HCT116 (cell line): ENCODE data around the gene RHOH. TPM values are rescaled to one million over a fixed set of nuclear protein-coding genes. Genes with fewer than 3 reads are reported as not detected.

Experiments used
- ATAC-seq: fragments of 200-7000 bp; cut with Tn5 transposase; 2 replicates; pipeline ENCODE4 v1.9.1; 2020; ENCODE audit warnings: mild to moderate bottlenecking, moderate library complexity
- BruUV-seq: library from RNA; stranded (reverse); fragments of 400-500 nt; replicated peaks from 2 replicates; lab custom pipeline; 2021; lab: Mats Ljungman, UMichigan
- CTCF ChIA-PET: fragments of 300-600 bp; sonication (Branson Sonifier 250); formaldehyde crosslinking; loops from one replicate; lab custom pipeline; 2021; ENCODE audit warnings: antibody characterized with exemption; lab: Charles Lee
- POLR2A ChIA-PET: fragments of 300-600, 350-600 bp; sonication (Branson Sonifier 250); formaldehyde crosslinking; loops from one replicate; lab custom pipeline; 2021; ENCODE audit warnings: antibody characterized with exemption; lab: Charles Lee
- RAD21 ChIA-PET, 2 experiments: fragments of 300-600 bp; sonication (Branson Sonifier 250); formaldehyde crosslinking; loops; one replicate each; lab custom pipeline; 2023; ENCODE audit warnings: low total read pairs in 2 of 2; ENCODE audit not compliant: uncharacterized antibody in 2 of 2, unreplicated experiment in 2 of 2, low non-redundant PET in 1 of 2; lab: Charles Lee
- DNase-seq: peaks from one replicate; pipeline ENCODE4 v3.0.0-alpha.2; 2010; ENCODE audit warnings: low read depth, low spot score
- H2AFZ ChIP-seq: fragments of 200-600 bp; shearing (Covaris generic), sonication (generic); 2 replicates; pipeline ENCODE4 v1.6.1; 2017; ENCODE audit warnings: low read depth, mixed run types, mixed read lengths, antibody characterized with exemption, low read length; ENCODE audit not compliant: poor library complexity, severe bottlenecking
- H3K27ac ChIP-seq: 2 replicates; pipeline ENCODE4 v1.5.1; 2012; ENCODE audit warnings: low read depth, low read length
- H3K27me3 ChIP-seq: fragments of 200-600 bp; sonication (generic); 2 replicates; pipeline ENCODE4 v1.6.1; 2016; ENCODE audit warnings: mixed run types, low read length, mixed read lengths; ENCODE audit not compliant: insufficient read depth
- H3K36me3 ChIP-seq, 2 experiments: fragments of 200-500 bp in 1 of 2; fragments of 200-600 bp in 1 of 2; sonication (Bioruptor generic) in 1 of 2; sonication (generic) in 1 of 2; 2 replicates each; pipeline versions ENCODE4 v1.5.1 to v1.6.1; 2014 to 2016; ENCODE audit warnings: low read length in 2 of 2, inconsistent platforms in 1 of 2, mixed read lengths in 1 of 2, mixed run types in 1 of 2; ENCODE audit not compliant: insufficient read depth in 2 of 2, control insufficient read depth in 1 of 2
- H3K4me1 ChIP-seq, 2 experiments: fragments of 200-600 bp in 1 of 2; sonication (generic) in 1 of 2; 2 replicates each; pipeline versions ENCODE4 v1.5.1 to v1.6.1; 2012 to 2017; ENCODE audit warnings: low read length in 2 of 2, inconsistent platforms in 1 of 2, mild to moderate bottlenecking in 1 of 2, mixed read lengths in 1 of 2, mixed run types in 1 of 2, moderate library complexity in 1 of 2; ENCODE audit not compliant: insufficient read depth in 2 of 2, control insufficient read depth in 1 of 2
- H3K4me2 ChIP-seq: fragments of 200-600 bp; sonication (generic); 2 replicates; pipeline ENCODE4 v1.6.1; 2017; ENCODE audit warnings: mixed run types, low read length, mixed read lengths
- H3K4me3 ChIP-seq, 2 experiments: fragments of 200-600 bp in 1 of 2; sonication (generic) in 1 of 2; replicated peaks in 1 of 2; 2 replicates each; pipeline ENCODE4 v1.5.1; 2011 to 2016; ENCODE audit warnings: low read length in 2 of 2, control low read depth in 1 of 2, low read depth in 1 of 2, mild to moderate bottlenecking in 1 of 2, mixed read lengths in 1 of 2, mixed run types in 1 of 2
- H3K79me2 ChIP-seq: fragments of 200-600 bp; sonication (generic); 2 replicates; pipeline ENCODE4 v1.6.1; 2017; ENCODE audit warnings: mild to moderate bottlenecking, mixed run types, low read length, moderate library complexity, mixed read lengths; ENCODE audit not compliant: insufficient read depth
- H3K9ac ChIP-seq: fragments of 200-600 bp; sonication (generic); 2 replicates; pipeline ENCODE4 v1.6.1; 2016; ENCODE audit warnings: low read length, mixed read lengths
- H3K9me2 ChIP-seq: fragments of 200-600 bp; sonication (generic), shearing (Covaris generic); 2 replicates; pipeline ENCODE4 v1.6.1; 2017; ENCODE audit warnings: mixed run types, mild to moderate bottlenecking, moderate library complexity; ENCODE audit not compliant: insufficient read depth
- H3K9me3 ChIP-seq, 2 experiments: fragments of 200-500 bp in 1 of 2; fragments of 200-600 bp in 1 of 2; sonication (Bioruptor generic) in 1 of 2; sonication (generic) in 1 of 2; 2 replicates each; pipeline ENCODE4 v1.6.1; 2014 to 2017; ENCODE audit warnings: low read length in 2 of 2, mixed read lengths in 2 of 2, inconsistent platforms in 1 of 2, low read depth in 1 of 2, mild to moderate bottlenecking in 1 of 2, mixed run types in 1 of 2, moderate library complexity in 1 of 2; ENCODE audit not compliant: control insufficient read depth in 1 of 2, insufficient read depth in 1 of 2
- H4K20me1 ChIP-seq: fragments of 200-600 bp; sonication (generic), shearing (Covaris generic); 2 replicates; pipeline ENCODE4 v1.6.1; 2017; ENCODE audit warnings: mixed run types, mild to moderate bottlenecking, moderate library complexity; ENCODE audit not compliant: insufficient read depth
- EGR1 ChIP-seq: IDR thresholded peaks from 2 replicates; pipeline ENCODE4 v1.6.1; 2012; ENCODE audit warnings: low read depth
- ELF1 ChIP-seq: IDR thresholded peaks from 2 replicates; pipeline ENCODE4 v1.6.1; 2012; ENCODE audit warnings: low read depth, borderline replicate concordance
- EZH2 ChIP-seq: fragments of 200-600 bp; sonication (generic); IDR thresholded peaks from 2 replicates; pipeline ENCODE4 v1.6.1; 2017; ENCODE audit warnings: antibody characterized with exemption, mixed run types
- FOSL1 ChIP-seq: IDR thresholded peaks from 2 replicates; pipeline ENCODE4 v1.6.1; 2012; ENCODE audit warnings: low read depth
- RAD21 ChIP-seq: IDR thresholded peaks from 2 replicates; pipeline ENCODE4 v1.6.1; 2012; ENCODE audit warnings: low read depth, mild to moderate bottlenecking
- SIN3A ChIP-seq: IDR thresholded peaks from 2 replicates; pipeline ENCODE4 v1.6.1; 2012; ENCODE audit warnings: low read depth
- YY1 ChIP-seq: IDR thresholded peaks from 2 replicates; pipeline ENCODE4 v1.6.1; 2011; ENCODE audit warnings: low read length, low read depth, moderate library complexity, mild to moderate bottlenecking; ENCODE audit not compliant: insufficient replicate concordance; ENCODE audit errors: extremely low read depth
- ZNF274 ChIP-seq: fragments of 200-500 bp; sonication (Bioruptor generic); IDR thresholded peaks from 2 replicates; pipeline ENCODE4 v1.6.1; 2014; ENCODE audit warnings: mild to moderate bottlenecking, low read depth, low read length, inconsistent platforms
- intact Hi-C: fragments of 100-400 bp; cut with micrococcal nuclease; formaldehyde crosslinking; loops from 2 replicates; pipeline ENCODE4 v1.10.0; 2022
- total RNA-seq: library from RNA; stranded (reverse); gene quantifications from one replicate; pipeline ENCODE4 v1.2.1, GENCODE V29; 2021; ENCODE audit not compliant: unreplicated experiment
- TF ChIP-seq, protein P1 (sequence below): IDR thresholded peaks from 2 replicates; pipeline ENCODE4 v1.6.1; 2012; ENCODE audit warnings: low read depth
- TF ChIP-seq, protein P2 (sequence below), 3 experiments: fragments of 200-600 bp in 1 of 3; sonication (generic) in 1 of 3; IDR thresholded peaks in 2 of 3; conservative IDR thresholded peaks in 1 of 3; 2 replicates each; pipeline ENCODE4 v1.5.1; 2012 to 2017; ENCODE audit warnings: low read depth in 2 of 3, low read length in 2 of 3, antibody characterized with exemption in 1 of 3, borderline replicate concordance in 1 of 3, control low read depth in 1 of 3, mild to moderate bottlenecking in 1 of 3, mixed read lengths in 1 of 3, mixed run types in 1 of 3, moderate library complexity in 1 of 3; ENCODE audit not compliant: insufficient read depth in 1 of 3
- TF ChIP-seq, protein P3 (sequence below): IDR thresholded peaks from 2 replicates; pipeline ENCODE4 v1.6.1; 2012

RHOH gene
- total RNA-seq, 1 experiment from 2014 or later = 0.74 TPM

DNA sequence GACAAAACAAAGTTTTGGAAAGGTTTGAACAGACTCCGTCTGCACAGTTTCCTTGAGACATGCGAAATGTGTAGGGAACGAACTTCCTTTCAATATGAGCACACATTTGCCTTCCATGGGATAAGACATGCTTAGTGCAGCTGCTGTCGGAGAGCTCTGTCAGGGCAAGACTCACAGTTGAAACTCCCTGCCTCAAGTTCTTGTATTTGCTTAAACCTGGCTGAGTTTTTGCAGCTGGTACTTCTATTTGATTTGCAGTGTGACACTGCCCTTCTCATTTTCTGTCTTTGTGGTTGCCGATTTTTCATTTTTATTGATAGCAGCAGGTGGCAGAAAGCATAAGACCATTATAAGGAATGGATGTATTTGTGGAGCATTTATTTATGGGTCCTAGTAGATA, 18.2 kb upstream of the RHOH start:
- ATAC-seq (no peak), DNase-seq (no peak)
- H3K9me3 ChIP-seq = no peaks in the 10 kb centered on the region
- no peaks in the 10 kb centered on the region for H3K36me3 ChIP-seq
- no peak for TF ChIP-seq YY1
- TF ChIP-seq FOSL1 = no peak
- TF ChIP-seq, protein P1, sequence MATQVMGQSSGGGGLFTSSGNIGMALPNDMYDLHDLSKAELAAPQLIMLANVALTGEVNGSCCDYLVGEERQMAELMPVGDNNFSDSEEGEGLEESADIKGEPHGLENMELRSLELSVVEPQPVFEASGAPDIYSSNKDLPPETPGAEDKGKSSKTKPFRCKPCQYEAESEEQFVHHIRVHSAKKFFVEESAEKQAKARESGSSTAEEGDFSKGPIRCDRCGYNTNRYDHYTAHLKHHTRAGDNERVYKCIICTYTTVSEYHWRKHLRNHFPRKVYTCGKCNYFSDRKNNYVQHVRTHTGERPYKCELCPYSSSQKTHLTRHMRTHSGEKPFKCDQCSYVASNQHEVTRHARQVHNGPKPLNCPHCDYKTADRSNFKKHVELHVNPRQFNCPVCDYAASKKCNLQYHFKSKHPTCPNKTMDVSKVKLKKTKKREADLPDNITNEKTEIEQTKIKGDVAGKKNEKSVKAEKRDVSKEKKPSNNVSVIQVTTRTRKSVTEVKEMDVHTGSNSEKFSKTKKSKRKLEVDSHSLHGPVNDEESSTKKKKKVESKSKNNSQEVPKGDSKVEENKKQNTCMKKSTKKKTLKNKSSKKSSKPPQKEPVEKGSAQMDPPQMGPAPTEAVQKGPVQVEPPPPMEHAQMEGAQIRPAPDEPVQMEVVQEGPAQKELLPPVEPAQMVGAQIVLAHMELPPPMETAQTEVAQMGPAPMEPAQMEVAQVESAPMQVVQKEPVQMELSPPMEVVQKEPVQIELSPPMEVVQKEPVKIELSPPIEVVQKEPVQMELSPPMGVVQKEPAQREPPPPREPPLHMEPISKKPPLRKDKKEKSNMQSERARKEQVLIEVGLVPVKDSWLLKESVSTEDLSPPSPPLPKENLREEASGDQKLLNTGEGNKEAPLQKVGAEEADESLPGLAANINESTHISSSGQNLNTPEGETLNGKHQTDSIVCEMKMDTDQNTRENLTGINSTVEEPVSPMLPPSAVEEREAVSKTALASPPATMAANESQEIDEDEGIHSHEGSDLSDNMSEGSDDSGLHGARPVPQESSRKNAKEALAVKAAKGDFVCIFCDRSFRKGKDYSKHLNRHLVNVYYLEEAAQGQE = no peak
- TF ChIP-seq EGR1 = no peak
- no peak for TF ChIP-seq ELF1
- TF ChIP-seq SIN3A = no peak
- no peak for TF ChIP-seq ZNF274
- no peak for TF ChIP-seq RAD21
- TF ChIP-seq, protein P2, sequence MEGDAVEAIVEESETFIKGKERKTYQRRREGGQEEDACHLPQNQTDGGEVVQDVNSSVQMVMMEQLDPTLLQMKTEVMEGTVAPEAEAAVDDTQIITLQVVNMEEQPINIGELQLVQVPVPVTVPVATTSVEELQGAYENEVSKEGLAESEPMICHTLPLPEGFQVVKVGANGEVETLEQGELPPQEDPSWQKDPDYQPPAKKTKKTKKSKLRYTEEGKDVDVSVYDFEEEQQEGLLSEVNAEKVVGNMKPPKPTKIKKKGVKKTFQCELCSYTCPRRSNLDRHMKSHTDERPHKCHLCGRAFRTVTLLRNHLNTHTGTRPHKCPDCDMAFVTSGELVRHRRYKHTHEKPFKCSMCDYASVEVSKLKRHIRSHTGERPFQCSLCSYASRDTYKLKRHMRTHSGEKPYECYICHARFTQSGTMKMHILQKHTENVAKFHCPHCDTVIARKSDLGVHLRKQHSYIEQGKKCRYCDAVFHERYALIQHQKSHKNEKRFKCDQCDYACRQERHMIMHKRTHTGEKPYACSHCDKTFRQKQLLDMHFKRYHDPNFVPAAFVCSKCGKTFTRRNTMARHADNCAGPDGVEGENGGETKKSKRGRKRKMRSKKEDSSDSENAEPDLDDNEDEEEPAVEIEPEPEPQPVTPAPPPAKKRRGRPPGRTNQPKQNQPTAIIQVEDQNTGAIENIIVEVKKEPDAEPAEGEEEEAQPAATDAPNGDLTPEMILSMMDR (IDR thresholded peaks at IDR 0.05 in 2 of 3, conservative IDR thresholded peaks at IDR 0.05 in 1 of 3; ENCODE audit: borderline replicate concordance in 1 of 3, insufficient read depth in 1 of 3, low read depth in 2 of 3, low read length in 2 of 3) = no peak
- TF ChIP-seq, protein P3, sequence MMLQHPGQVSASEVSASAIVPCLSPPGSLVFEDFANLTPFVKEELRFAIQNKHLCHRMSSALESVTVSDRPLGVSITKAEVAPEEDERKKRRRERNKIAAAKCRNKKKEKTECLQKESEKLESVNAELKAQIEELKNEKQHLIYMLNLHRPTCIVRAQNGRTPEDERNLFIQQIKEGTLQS = no peak
- no peak for TF ChIP-seq EZH2
- no peak overlapping the region for H3K9ac ChIP-seq
- no peaks in the 10 kb centered on the region for H3K79me2 ChIP-seq
- intact Hi-C loops = no loop called here
- ChIA-PET RAD21 (no interaction called here), CTCF (no interaction called here), POLR2A (no interaction called here)
- no peaks in the 10 kb centered on the region for H3K27me3 ChIP-seq
- BruUV-seq = no TSS peak
- no peak overlapping the region for H2AFZ ChIP-seq
- no peak overlapping the region for H3K4me2 ChIP-seq
- no peaks in the 10 kb centered on the region for H4K20me1 ChIP-seq
- peaks cover 3 to 14% of the 10 kb centered on the region in 2 experiments; a peak in 2 of 4 replicates for H3K4me1 ChIP-seq
- H3K4me3 ChIP-seq = no peak overlapping the region
- no peak overlapping the region for H3K27ac ChIP-seq
- H3K9me2 ChIP-seq = no peaks in the 10 kb centered on the region
